Measurements from ENCODE around the gene CST9. TPM values are rescaled to one million over a fixed set of nuclear protein-coding genes. Genes with fewer than 3 reads are reported as not detected.

CST9 gene
- total and polyA plus RNA-seq, 2 of the 13 experiments (the other 11 are each of a cell fraction or from before 2014, with no cell fraction given): 0.07 TPM; not detected in 1

- TF ChIP-seq ZNF33B (CRISPR knock-in tag; IDR thresholded peaks at IDR 0.05) (0 out of 2 replicates have a peak, but pooled peaks have one; percentile 36), PATZ1 (CRISPR knock-in tag; IDR thresholded peaks at IDR 0.05) (0 out of 2 replicates have a peak, but pooled peaks have one; percentile 8), GABPB1 (CRISPR knock-in tag; IDR thresholded peaks at IDR 0.05) (peak; percentile 25; the same call in 1 of the 2 replicates), AGO2 (optimal IDR thresholded peaks at IDR 0.05; ENCODE audit: low read depth, low read length) (peak; percentile 98), POLR2AphosphoS5 (IDR thresholded peaks at IDR 0.05; ENCODE audit: low read depth, low read length) (peak; percentile 57; the same call in 1 of the 2 replicates), ZBTB40 (IDR thresholded peaks at IDR 0.05) (no peak), ZBTB40 (CRISPR knock-in tag; IDR thresholded peaks at IDR 0.05) (0 out of 2 replicates have a peak, but pooled peaks have one; percentile 20), POLR2G (IDR thresholded peaks at IDR 0.05; ENCODE audit: low read depth, low read length) (peak; percentile 62), IKZF1 (IDR thresholded peaks at IDR 0.05) (no peak), RBM22 (optimal IDR thresholded peaks at IDR 0.05; ENCODE audit: low read length) (peak; percentile 93), TGIF2 (CRISPR knock-in tag; IDR thresholded peaks at IDR 0.05) (no peak), RBFOX2 (IDR thresholded peaks at IDR 0.05; ENCODE audit: low read depth, low read length) (peak; percentile 80), SMAD9 (CRISPR knock-in tag; IDR thresholded peaks at IDR 0.05) (no peak)
- TF ChIP-seq, protein P1, sequence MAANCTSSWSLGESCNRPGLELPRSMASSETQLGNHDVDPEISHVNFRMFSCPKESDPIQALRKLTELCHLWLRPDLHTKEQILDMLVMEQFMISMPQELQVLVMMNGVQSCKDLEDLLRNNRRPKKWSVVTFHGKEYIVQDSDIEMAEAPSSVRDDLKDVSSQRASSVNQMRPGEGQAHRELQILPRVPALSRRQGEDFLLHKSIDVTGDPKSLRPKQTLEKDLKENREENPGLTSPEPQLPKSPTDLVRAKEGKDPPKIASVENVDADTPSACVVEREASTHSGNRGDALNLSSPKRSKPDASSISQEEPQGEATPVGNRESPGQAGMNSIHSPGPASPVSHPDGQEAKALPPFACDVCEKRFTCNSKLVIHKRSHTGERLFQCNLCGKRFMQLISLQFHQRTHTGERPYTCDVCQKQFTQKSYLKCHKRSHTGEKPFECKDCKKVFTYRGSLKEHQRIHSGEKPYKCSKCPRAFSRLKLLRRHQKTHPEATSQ (CRISPR knock-in tag; IDR thresholded peaks at IDR 0.05; ENCODE audit: borderline replicate concordance): peak; percentile 39; the same call in 1 of the 2 replicates
- TF ChIP-seq, protein P2, sequence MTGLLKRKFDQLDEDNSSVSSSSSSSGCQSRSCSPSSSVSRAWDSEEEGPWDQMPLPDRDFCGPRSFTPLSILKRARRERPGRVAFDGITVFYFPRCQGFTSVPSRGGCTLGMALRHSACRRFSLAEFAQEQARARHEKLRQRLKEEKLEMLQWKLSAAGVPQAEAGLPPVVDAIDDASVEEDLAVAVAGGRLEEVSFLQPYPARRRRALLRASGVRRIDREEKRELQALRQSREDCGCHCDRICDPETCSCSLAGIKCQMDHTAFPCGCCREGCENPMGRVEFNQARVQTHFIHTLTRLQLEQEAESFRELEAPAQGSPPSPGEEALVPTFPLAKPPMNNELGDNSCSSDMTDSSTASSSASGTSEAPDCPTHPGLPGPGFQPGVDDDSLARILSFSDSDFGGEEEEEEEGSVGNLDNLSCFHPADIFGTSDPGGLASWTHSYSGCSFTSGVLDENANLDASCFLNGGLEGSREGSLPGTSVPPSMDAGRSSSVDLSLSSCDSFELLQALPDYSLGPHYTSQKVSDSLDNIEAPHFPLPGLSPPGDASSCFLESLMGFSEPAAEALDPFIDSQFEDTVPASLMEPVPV (CRISPR knock-in tag; IDR thresholded peaks at IDR 0.05): no peak
Observed at GRCh38 chr20:23631981-23632710, 26.4 kb upstream of the CST9 start (continued).

Measured in HepG2 (cell line).